H1 (cell line): ENCODE measurements around the gene RAB7B. TPM values are rescaled to one million over a fixed set of nuclear protein-coding genes. Genes with fewer than 3 reads are reported as not detected.

Experiments
- CTCF ChIA-PET: fragments of 300-600 bp; sonication (Branson Sonifier 250); formaldehyde crosslinking; loops from one replicate; lab custom pipeline; 2021; ENCODE audit not compliant: partially characterized antibody; lab: Charles Lee
- POLR2A ChIA-PET: fragments of 300-600 bp; sonication (Branson Sonifier 250); formaldehyde crosslinking; loops from one replicate; lab custom pipeline; 2021; ENCODE audit warnings: inconsistent platforms; ENCODE audit not compliant: partially characterized antibody; lab: Charles Lee
- DNase-seq, 2 experiments: peaks; one replicate each; pipeline versions ENCODE4 v3.0.0 to v3.0.0-alpha.2; 2010 to 2022; ENCODE audit warnings: low spot score in 2 of 2, low read depth in 1 of 2, mixed read lengths in 1 of 2
- FAIRE-seq: peaks from 2 replicates; lab custom pipeline; 2011; peaks lifted over from hg19 to GRCh38; lab: Jason Lieb, UNC
- H2AFZ ChIP-seq: 2 replicates; pipeline ENCODE4 v1.8.1; 2012; ENCODE audit warnings: low read length, inconsistent platforms
- H2AK5ac ChIP-seq: 2 replicates; pipeline ENCODE4 v1.6.1; 2013; ENCODE audit warnings: low read depth, low read length
- H2BK120ac ChIP-seq: replicated peaks from 2 replicates; pipeline ENCODE3; 2013; ENCODE audit warnings: low read depth, low read length, inconsistent platforms
- H2BK12ac ChIP-seq: 2 replicates; pipeline ENCODE4 v1.6.1; 2013; ENCODE audit warnings: low read depth, low read length
- H2BK15ac ChIP-seq: 2 replicates; pipeline ENCODE4 v1.6.1; 2013; ENCODE audit warnings: low read length
- H2BK20ac ChIP-seq: 2 replicates; pipeline ENCODE4 v1.6.1; 2013; ENCODE audit warnings: low read length
- H2BK5ac ChIP-seq: 2 replicates; pipeline ENCODE4 v1.6.1; 2013; ENCODE audit warnings: low read depth, low read length
- H3K14ac ChIP-seq: 2 replicates; pipeline ENCODE4 v1.6.1; 2013; ENCODE audit warnings: inconsistent platforms; ENCODE audit not compliant: insufficient read length
- H3K18ac ChIP-seq: 2 replicates; pipeline ENCODE4 v1.6.1; 2013; ENCODE audit warnings: low read length; ENCODE audit errors: extremely low read depth
- H3K23ac ChIP-seq: 2 replicates; pipeline ENCODE4 v1.6.1; 2013; ENCODE audit warnings: inconsistent platforms; ENCODE audit not compliant: insufficient read length
- H3K23me2 ChIP-seq: 2 replicates; pipeline ENCODE4 v1.6.1; 2013; ENCODE audit warnings: low read depth, low read length
- H3K27ac ChIP-seq: 2 replicates; pipeline ENCODE4 v1.6.1; 2011; ENCODE audit warnings: low read depth, low read length, inconsistent platforms
- H3K27me3 ChIP-seq, 4 experiments: replicated peaks in 1 of 4; 1 replicate in 1 of 4; 2 replicates in 3 of 4; pipeline versions ENCODE4 v1.6.1 to v1.8.1; 2011 to 2013; ENCODE audit warnings: low read length in 3 of 4, mild to moderate bottlenecking in 3 of 4, inconsistent platforms in 2 of 4, mixed read lengths in 2 of 4, moderate library complexity in 1 of 4; ENCODE audit not compliant: control insufficient read depth in 3 of 4, insufficient read depth in 3 of 4; ENCODE audit errors: extremely low read depth in 1 of 4
- H3K36me3 ChIP-seq, 4 experiments: 2 replicates each; pipeline versions ENCODE4 v1.6.1 to v1.8.1; 2011 to 2013; ENCODE audit warnings: mild to moderate bottlenecking in 4 of 4, low read length in 3 of 4, moderate library complexity in 2 of 4, control low read depth in 1 of 4, inconsistent platforms in 1 of 4; ENCODE audit not compliant: insufficient read depth in 4 of 4, control insufficient read depth in 2 of 4
- H3K4ac ChIP-seq: replicated peaks from 2 replicates; pipeline ENCODE3; 2013; ENCODE audit warnings: low read length, low read depth, mixed read lengths, inconsistent platforms; ENCODE audit not compliant: insufficient read length
- H3K4me1 ChIP-seq, 4 experiments: replicated peaks in 1 of 4; 1 replicate in 1 of 4; 2 replicates in 3 of 4; pipeline versions ENCODE4 v1.6.1 to v1.8.1; 2011 to 2013; ENCODE audit warnings: low read length in 3 of 4, inconsistent platforms in 2 of 4, mixed read lengths in 1 of 4; ENCODE audit not compliant: insufficient read depth in 4 of 4, control insufficient read depth in 3 of 4
- H3K4me2 ChIP-seq, 2 experiments: 2 replicates each; pipeline versions ENCODE4 v1.6.1 to v1.8.1; 2011 to 2013; ENCODE audit warnings: low read depth in 2 of 2, low read length in 2 of 2, control low read depth in 1 of 2, inconsistent platforms in 1 of 2, mild to moderate bottlenecking in 1 of 2; ENCODE audit not compliant: insufficient read depth in 1 of 2
- H3K4me3 ChIP-seq, 4 experiments: fragments of 200-600, 300-600 bp in 1 of 4; sonication (generic), shearing (Covaris generic), sonication (Bioruptor Twin) in 1 of 4; 2 replicates each; pipeline versions ENCODE4 v1.5.1 to v1.8.1; 2011 to 2016; ENCODE audit warnings: low read length in 4 of 4, low read depth in 3 of 4, control low read depth in 2 of 4, inconsistent platforms in 2 of 4, mild to moderate bottlenecking in 2 of 4, mixed read lengths in 1 of 4, moderate library complexity in 1 of 4; ENCODE audit not compliant: insufficient read depth in 2 of 4; ENCODE audit errors: extremely low read depth in 1 of 4
- H3K56ac ChIP-seq: replicated peaks from 2 replicates; pipeline ENCODE3; 2013; ENCODE audit warnings: low read depth, mild to moderate bottlenecking, mixed read lengths, low read length, inconsistent platforms; ENCODE audit not compliant: insufficient read length
- H3K79me1 ChIP-seq: 2 replicates; pipeline ENCODE4 v1.6.1; 2013; ENCODE audit warnings: low read depth, low read length, control low read depth
- H3K79me2 ChIP-seq, 2 experiments: 2 replicates each; pipeline versions ENCODE4 v1.6.1 to v1.8.1; 2012 to 2013; ENCODE audit warnings: low read length in 2 of 2, mild to moderate bottlenecking in 2 of 2, inconsistent platforms in 1 of 2; ENCODE audit not compliant: insufficient read depth in 2 of 2, control insufficient read depth in 1 of 2
- H3K9ac ChIP-seq, 4 experiments: replicated peaks in 1 of 4; 1 replicate in 1 of 4; 2 replicates in 3 of 4; pipeline versions ENCODE4 v1.6.1 to v1.8.1; 2011 to 2013; ENCODE audit warnings: low read depth in 3 of 4, low read length in 3 of 4, control low read depth in 2 of 4, mild to moderate bottlenecking in 2 of 4, moderate library complexity in 2 of 4, inconsistent platforms in 1 of 4; ENCODE audit errors: extremely low read depth in 1 of 4
- H3K9me3 ChIP-seq, 2 experiments: 2 replicates each; pipeline versions ENCODE4 v1.6.1 to v1.8.1; 2012 to 2013; ENCODE audit warnings: mild to moderate bottlenecking in 2 of 2, moderate library complexity in 2 of 2, control low read depth in 1 of 2, inconsistent platforms in 1 of 2, low read depth in 1 of 2, low read length in 1 of 2, mixed read lengths in 1 of 2; ENCODE audit not compliant: insufficient read depth in 2 of 2
- H4K20me1 ChIP-seq, 2 experiments: replicated peaks in 1 of 2; 2 replicates each; pipeline versions ENCODE3 to v1.8.1; 2011 to 2013; ENCODE audit warnings: inconsistent platforms in 2 of 2, low read length in 2 of 2, mild to moderate bottlenecking in 1 of 2; ENCODE audit not compliant: insufficient read depth in 2 of 2, control insufficient read depth in 1 of 2
- H4K5ac ChIP-seq: 2 replicates; pipeline ENCODE4 v1.6.1; 2013; ENCODE audit warnings: low read length, low read depth, mixed read lengths, inconsistent platforms; ENCODE audit not compliant: insufficient read length
- H4K8ac ChIP-seq: 2 replicates; pipeline ENCODE4 v1.8.0; 2013; ENCODE audit warnings: mild to moderate bottlenecking, moderate library complexity, low read length, inconsistent platforms; ENCODE audit not compliant: insufficient read depth; ENCODE audit errors: extremely low read depth
- H4K91ac ChIP-seq: replicated peaks from 2 replicates; pipeline ENCODE3; 2013; ENCODE audit warnings: low read length, mixed read lengths, inconsistent platforms; ENCODE audit not compliant: insufficient read length
- GTF2F1 ChIP-seq: IDR thresholded peaks from 2 replicates; pipeline ENCODE4 v1.6.1; 2012; ENCODE audit warnings: low read depth, low read length, improper control_type of control experiment, borderline replicate concordance
- KDM5A ChIP-seq: fragments of 200-600 bp; IDR thresholded peaks from 2 replicates; pipeline ENCODE4 v1.7.1; 2012; ENCODE audit warnings: mild to moderate bottlenecking, low read length, inconsistent platforms, mixed read lengths
- RBBP5 ChIP-seq: IDR thresholded peaks from 2 replicates; pipeline ENCODE4 v1.7.1; 2012; ENCODE audit warnings: low read depth, mild to moderate bottlenecking, inconsistent platforms, low read length, moderate library complexity, borderline replicate concordance
- TAF1 ChIP-seq: IDR thresholded peaks from 2 replicates; pipeline ENCODE4 v1.6.1; 2011; ENCODE audit warnings: mild to moderate bottlenecking, low read depth, low read length
- WGBS, 2 experiments: shearing (Covaris generic) in 1 of 2; methylation state at CpG; one replicate each; pipeline versions ENCODE4 v1.1.6 to v1.1.7; 2013 to 2015; ENCODE audit warnings: low lambda C conversion rate in 2 of 2, mixed read lengths in 2 of 2, inconsistent platforms in 1 of 2, low coverage in 1 of 2, missing lambda C conversion rate in 1 of 2; ENCODE audit not compliant: insufficient replicate concordance in 2 of 2, insufficient coverage in 1 of 2, insufficient read length in 1 of 2; ENCODE audit errors: extremely low coverage in 1 of 2, missing lambda C conversion rate in 1 of 2; 5-methylcytosine and 5-hydroxymethylcytosine counted together
- polyA plus RNA-seq, 7 experiments: library from polyadenylated mRNA; depleted of rRNA in 3 of 7; stranded (reverse) in 5 of 7; unstranded in 2 of 7; fragments of >200 nt in 5 of 7; fragments of 200-250 nt in 2 of 7; gene quantifications; 1 replicate in 5 of 7; 2 replicates in 1 of 7; 4 replicates in 1 of 7; pipeline versions ENCODE4 v1.2.1 to v1.2.3, GENCODE V29; 2011 to 2013; ENCODE audit warnings: missing spikeins in 2 of 7, mixed read lengths in 2 of 7
- total RNA-seq: library from RNA; stranded (reverse); fragmentation: NEBNext Ultra II Directional; extraction: Animal tissue kit (Norgen Biotek cat#: 25700); gene quantifications from 2 replicates; pipeline ENCODE4 v1.2.1, GENCODE V29; 2021

RAB7B gene
- total and polyA plus RNA-seq, 2 of the 8 experiments (the other 6 are each of a cell fraction or from before 2014, with no cell fraction given), result 0.05 TPM; not detected in 1

DNA sequence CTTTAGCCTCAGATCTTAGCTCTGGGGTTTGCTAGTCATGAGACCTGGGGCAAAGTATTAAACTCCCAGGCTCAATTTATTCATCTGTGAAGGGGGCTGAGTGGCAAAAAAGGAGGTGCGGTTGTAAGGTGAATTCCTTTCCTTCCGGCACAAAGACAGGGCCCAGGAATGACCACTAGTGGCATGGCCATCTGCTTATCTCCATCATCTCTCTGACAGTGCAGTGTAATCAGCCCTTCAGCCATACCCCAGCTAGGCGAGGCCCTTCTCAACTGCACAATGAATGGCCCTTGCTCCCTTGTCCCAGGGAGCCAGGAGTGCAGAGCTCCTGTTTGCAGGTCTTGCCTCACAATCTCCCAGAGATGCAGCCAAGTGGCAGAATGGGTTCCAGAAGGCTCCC, 54.3 kb downstream of the RAB7B start:
- H4K8ac ChIP-seq, result no peak overlapping the region

More for the DNA sequence above, 54.3 kb downstream of the RAB7B start:
- WGBS, 2 experiments, result 96% methylated on average over 3 of the region's 3 CpGs; no CpG with 5 or more reads in 1 of the 2 experiments
- FAIRE-seq (no peak), DNase-seq (no peak)
- H3K23me2 ChIP-seq, result no peaks in the 10 kb centered on the region
- H3K18ac ChIP-seq, result no peak overlapping the region
- no peak overlapping the region for H2AK5ac ChIP-seq
- H3K27ac ChIP-seq, result no peak overlapping the region
- H3K23ac ChIP-seq, result no peak overlapping the region
- H2BK120ac ChIP-seq, result no peak overlapping the region
- H3K14ac ChIP-seq, result no peak overlapping the region
- H4K91ac ChIP-seq, result no peak overlapping the region
- POLR2A ChIA-PET, result no interaction called here
- no peak overlapping the region for H3K4ac ChIP-seq
- H3K36me3 ChIP-seq, result no peaks in the 10 kb centered on the region
- no peak overlapping the region for H2BK5ac ChIP-seq
- H3K27me3 ChIP-seq, result peaks cover 0 to 2% (median 0%) of the 10 kb centered on the region in 4 experiments; a peak in 2 of 7 replicates
- H3K9ac ChIP-seq, result no peak overlapping the region
- H3K9me3 ChIP-seq, result no peaks in the 10 kb centered on the region
- peaks cover 0 to 6% (median 4%) of the 10 kb centered on the region in 4 experiments; a peak in 5 of 7 replicates for H3K4me1 ChIP-seq
- no peak overlapping the region for H4K5ac ChIP-seq
- H2AFZ ChIP-seq, result no peak overlapping the region
- no peak overlapping the region for H3K4me2 ChIP-seq
- H3K79me2 ChIP-seq, result no peaks in the 10 kb centered on the region
- CTCF ChIA-PET, result interaction anchor here (1.0 to 11.0 kb wide), 5 partner anchors 8 to 360 kb away, joined by 3 to 110 read pairs (median 35); partner anchors contain the start of gene SLC26A9
- H3K56ac ChIP-seq, result no peak overlapping the region
- H3K79me1 ChIP-seq, result no peaks in the 10 kb centered on the region
- H3K4me3 ChIP-seq, result no peak overlapping the region
- no peak overlapping the region for H2BK20ac ChIP-seq
- H2BK15ac ChIP-seq, result no peak overlapping the region
- no peak for TF ChIP-seq KDM5A
- no peak for TF ChIP-seq TAF1
- TF ChIP-seq GTF2F1, result no peak
- no peak for TF ChIP-seq RBBP5
- H2BK12ac ChIP-seq, result no peak overlapping the region
- no peaks in the 10 kb centered on the region for H4K20me1 ChIP-seq
